22Rv1 (cell line): ENCODE data around the gene PTPN9.

Source experiments
- CTCF ChIP-seq: fragments of 450-650 bp; IDR thresholded peaks from 2 replicates; pipeline ENCODE4 v1.5.1; 2017; ENCODE audit warnings: mild to moderate bottlenecking
- ZFX ChIP-seq: fragments of 450-650 bp; IDR thresholded peaks from 2 replicates; pipeline ENCODE4 v1.6.1; 2017; ENCODE audit warnings: antibody characterized with exemption, borderline replicate concordance

GRCh38 chr15:75455982-75456531 is 123.1 kb downstream of the PTPN9 start:
- no peak for TF ChIP-seq CTCF
- TF ChIP-seq ZFX = no peak
